Upper lobe of left lung (tissue), 4 donors: ENCODE results near the gene FBXL2.

Experiments
- EP300 ChIP-seq, 4 donors: sonication (generic); formaldehyde crosslinking; IDR thresholded peaks; one replicate each; pipeline ENCODE4 v1.5.1; 2017; ENCODE audit warnings: antibody characterized with exemption in 4 of 4, control low read depth in 2 of 4
- POLR2A ChIP-seq, 4 donors: fragments of 450-650 bp; IDR thresholded peaks; one replicate each; pipeline ENCODE4 v1.5.1; 2016 to 2017; ENCODE audit warnings: antibody characterized with exemption in 4 of 4, mild to moderate bottlenecking in 2 of 4
- POLR2AphosphoS5 ChIP-seq, 2 donors: sonication (generic); formaldehyde crosslinking; IDR thresholded peaks; one replicate each; pipeline ENCODE4 v1.5.1; 2017; ENCODE audit warnings: antibody characterized with exemption in 2 of 2
- TF ChIP-seq, protein P1 (sequence below), 6 experiments: fragments of 450-650 bp in 4 of 6; fragments of 200-600 bp in 2 of 6; sonication (generic) in 2 of 6; IDR thresholded peaks; one replicate each; pipeline ENCODE4 v1.5.1; 2016 to 2019; ENCODE audit warnings: antibody characterized with exemption in 6 of 6

- TF ChIP-seq, protein P1, sequence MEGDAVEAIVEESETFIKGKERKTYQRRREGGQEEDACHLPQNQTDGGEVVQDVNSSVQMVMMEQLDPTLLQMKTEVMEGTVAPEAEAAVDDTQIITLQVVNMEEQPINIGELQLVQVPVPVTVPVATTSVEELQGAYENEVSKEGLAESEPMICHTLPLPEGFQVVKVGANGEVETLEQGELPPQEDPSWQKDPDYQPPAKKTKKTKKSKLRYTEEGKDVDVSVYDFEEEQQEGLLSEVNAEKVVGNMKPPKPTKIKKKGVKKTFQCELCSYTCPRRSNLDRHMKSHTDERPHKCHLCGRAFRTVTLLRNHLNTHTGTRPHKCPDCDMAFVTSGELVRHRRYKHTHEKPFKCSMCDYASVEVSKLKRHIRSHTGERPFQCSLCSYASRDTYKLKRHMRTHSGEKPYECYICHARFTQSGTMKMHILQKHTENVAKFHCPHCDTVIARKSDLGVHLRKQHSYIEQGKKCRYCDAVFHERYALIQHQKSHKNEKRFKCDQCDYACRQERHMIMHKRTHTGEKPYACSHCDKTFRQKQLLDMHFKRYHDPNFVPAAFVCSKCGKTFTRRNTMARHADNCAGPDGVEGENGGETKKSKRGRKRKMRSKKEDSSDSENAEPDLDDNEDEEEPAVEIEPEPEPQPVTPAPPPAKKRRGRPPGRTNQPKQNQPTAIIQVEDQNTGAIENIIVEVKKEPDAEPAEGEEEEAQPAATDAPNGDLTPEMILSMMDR (IDR thresholded peaks at IDR 0.05) = no peak
- TF ChIP-seq POLR2A (IDR thresholded peaks at IDR 0.05) = no peak
- no peak for TF ChIP-seq POLR2AphosphoS5 (IDR thresholded peaks at IDR 0.05)
- TF ChIP-seq EP300 (IDR thresholded peaks at IDR 0.05) = no peak
Observed at GRCh38 chr3:33299395-33300081, 22.3 kb downstream of the FBXL2 start.
